GM12878 (cell line): ENCODE data around the gene RNF130. TPM values are rescaled to one million over a fixed set of nuclear protein-coding genes. Genes with fewer than 3 reads are reported as not detected.

Source experiments
- ATAC-seq: fragments of 200-7000 bp; cut with Tn5 transposase; 3 replicates; pipeline ENCODE4 v1.9.1; 2020; ENCODE audit warnings: mild to moderate bottlenecking, moderate library complexity
- BruUV-seq: library from RNA; stranded (reverse); fragments of 400-500 nt; replicated peaks from 2 replicates; lab custom pipeline; 2021; lab: Mats Ljungman, UMichigan
- CTCF ChIA-PET: fragments of 300-600 bp; sonication (Branson Sonifier 250); formaldehyde crosslinking; extraction: SDS; loops from one replicate; lab custom pipeline; 2021; ENCODE audit warnings: inconsistent platforms; lab: Yijun Ruan, JAX
- POLR2A ChIA-PET: fragments of 350-600 bp; formaldehyde crosslinking; extraction: SDS; loops from one replicate; lab custom pipeline; 2021; ENCODE audit warnings: inconsistent platforms; lab: Charles Lee
- RAD21 ChIA-PET: fragments of 300-600 bp; sonication (Branson Sonifier 250); formaldehyde crosslinking; loops from one replicate; lab custom pipeline; 2023; ENCODE audit warnings: antibody characterized with exemption; ENCODE audit not compliant: unreplicated experiment; lab: Charles Lee
- SMC1A ChIA-PET: fragments of 300-600 bp; sonication (Branson Sonifier 250); formaldehyde crosslinking; loops from one replicate; lab custom pipeline; 2023; ENCODE audit not compliant: unreplicated experiment, uncharacterized antibody; lab: Charles Lee
- DNase-seq: peaks from one replicate; pipeline ENCODE4 v3.0.0-alpha.2; 2011; ENCODE audit warnings: low read depth, low spot score
- FAIRE-seq: peaks from 3 replicates; lab custom pipeline; 2011; peaks lifted over from hg19 to GRCh38; lab: Jason Lieb, UNC
- H2AFZ ChIP-seq: 2 replicates; pipeline ENCODE4 v1.6.0; 2011; ENCODE audit warnings: low read depth, low read length, control low read depth; ENCODE audit not compliant: control insufficient read depth
- H3K27ac ChIP-seq: 2 replicates; pipeline ENCODE4 v1.5.1; 2011; ENCODE audit warnings: control low read depth; ENCODE audit not compliant: control insufficient read depth, insufficient read depth
- H3K27me3 ChIP-seq, 2 experiments: replicated peaks in 1 of 2; 2 replicates each; pipeline versions ENCODE4 v1.6.0 to v1.6.1; 2011; ENCODE audit warnings: low read length in 1 of 2; ENCODE audit not compliant: control insufficient read depth in 2 of 2, insufficient read depth in 2 of 2
- H3K36me3 ChIP-seq, 2 experiments: 2 replicates each; pipeline ENCODE4 v1.5.1; 2011; ENCODE audit warnings: low read length in 1 of 2; ENCODE audit not compliant: control insufficient read depth in 2 of 2, insufficient read depth in 2 of 2
- H3K4me1 ChIP-seq: 2 replicates; pipeline ENCODE4 v1.6.1; 2011; ENCODE audit warnings: mild to moderate bottlenecking, low read length, moderate library complexity, mixed read lengths; ENCODE audit not compliant: control insufficient read depth, insufficient read depth
- H3K4me2 ChIP-seq: 2 replicates; pipeline ENCODE4 v1.6.0; 2011; ENCODE audit warnings: control low read depth; ENCODE audit not compliant: control insufficient read depth, insufficient read depth
- H3K4me3 ChIP-seq: fragments of 200-600 bp; sonication (generic); 2 replicates; pipeline ENCODE4 v1.5.1; 2016
- H3K79me2 ChIP-seq: 2 replicates; pipeline ENCODE4 v1.6.0; 2011; ENCODE audit warnings: low read length; ENCODE audit not compliant: control insufficient read depth, insufficient read depth
- H3K9ac ChIP-seq: 2 replicates; pipeline ENCODE4 v1.8.0; 2011; ENCODE audit warnings: low read length, control low read depth, mixed read lengths; ENCODE audit not compliant: control insufficient read depth, insufficient read depth
- H3K9me3 ChIP-seq: replicated peaks from 3 replicates; pipeline ENCODE4 v1.5.1; 2011; ENCODE audit warnings: mild to moderate bottlenecking, low read length; ENCODE audit not compliant: control insufficient read depth, insufficient read depth
- H4K20me1 ChIP-seq: 2 replicates; pipeline ENCODE4 v1.6.0; 2011; ENCODE audit not compliant: control insufficient read depth, insufficient read depth
- EED ChIP-seq: sonication (generic); IDR thresholded peaks from 2 replicates; pipeline ENCODE4 v1.6.1; 2016; ENCODE audit warnings: antibody characterized with exemption, low read depth
- IKZF2 ChIP-seq, 2 experiments: fragments of 450-650 bp; IDR thresholded peaks; 2 replicates each; pipeline ENCODE4 v1.6.1; 2017; ENCODE audit warnings: mild to moderate bottlenecking in 2 of 2, moderate library complexity in 2 of 2
- MEF2B ChIP-seq: fragments of 450-650 bp; IDR thresholded peaks from 2 replicates; pipeline ENCODE4 v1.6.1; 2018; ENCODE audit warnings: mild to moderate bottlenecking, moderate library complexity; ENCODE audit not compliant: partially characterized antibody, poor library complexity, severe bottlenecking
- NRF1 ChIP-seq: conservative IDR thresholded peaks from 2 replicates; pipeline ENCODE4 v1.6.1; 2011; ENCODE audit warnings: mild to moderate bottlenecking, low read depth, low read length, improper control_type of control experiment
- RAD21 ChIP-seq: IDR thresholded peaks from 2 replicates; pipeline ENCODE4 v1.6.1; 2011; ENCODE audit warnings: mild to moderate bottlenecking, low read depth, low read length, moderate library complexity; ENCODE audit not compliant: insufficient read depth
- SMAD5 ChIP-seq: IDR thresholded peaks from 2 replicates; pipeline ENCODE4 v1.6.1; 2016; ENCODE audit warnings: antibody characterized with exemption, low read depth
- TARDBP ChIP-seq: IDR thresholded peaks from 2 replicates; pipeline ENCODE4 v1.6.1; 2016; ENCODE audit warnings: borderline replicate concordance
- ZSCAN29 ChIP-seq: fragments of 450-650 bp; IDR thresholded peaks from 2 replicates; pipeline ENCODE4 v1.6.1; 2017; ENCODE audit warnings: mild to moderate bottlenecking, moderate library complexity
- WGBS: methylation state at CpG from one replicate; pipeline ENCODE4 v1.1.6; 2016; ENCODE audit warnings: low lambda C conversion rate; ENCODE audit not compliant: insufficient replicate concordance, insufficient coverage; ENCODE audit errors: missing lambda C conversion rate; 5-methylcytosine and 5-hydroxymethylcytosine counted together
- in situ Hi-C: fragments of 300-500 bp; cut with MboI; formaldehyde crosslinking; loops from 9 replicates; pipeline ENCODE4 v1.14.3; 2018; ENCODE audit warnings: mixed read lengths
- intact Hi-C: fragments of 100-400 bp; cut with micrococcal nuclease; formaldehyde crosslinking; loops from one replicate; pipeline ENCODE4 v1.14.2; 2022; ENCODE audit not compliant: unreplicated experiment
- polyA plus RNA-seq, 11 experiments: library from polyadenylated mRNA; depleted of rRNA in 4 of 11; unstranded in 6 of 11; stranded (reverse) in 5 of 11; fragments of >200 nt; fragmentation: Nextera tagmentation in 4 of 11; fragmentation: Illumina TruSeq in 1 of 11; extraction: Ambion mirVana in 4 of 11; extraction: Trizol in 1 of 11; gene quantifications; 1 replicate in 1 of 11; 2 replicates in 10 of 11; pipeline versions ENCODE4 v1.2.1 to v1.2.3, GENCODE V29; 2011 to 2016; ENCODE audit warnings: inconsistent platforms in 2 of 11, missing spikeins in 2 of 11, low read depth in 1 of 11
- total RNA-seq, 4 experiments: library from RNA; depleted of rRNA in 3 of 4; stranded (reverse); fragments of >200 nt in 3 of 4; fragmentation: Illumina TruSeq in 1 of 4; extraction: Trizol in 1 of 4; gene quantifications; 2 replicates each; pipeline versions ENCODE4 v1.2.1 to v1.2.3, GENCODE V29; 2013 to 2021
- TF ChIP-seq, protein P1 (sequence below): fragments of 450-650 bp; IDR thresholded peaks from 2 replicates; pipeline ENCODE4 v1.6.1; 2017; ENCODE audit warnings: antibody characterized with exemption, mild to moderate bottlenecking, moderate library complexity
- TF ChIP-seq, protein P2 (sequence below): IDR thresholded peaks from 2 replicates; pipeline ENCODE4 v1.6.1; 2011; ENCODE audit warnings: borderline replicate concordance, low read depth, mild to moderate bottlenecking, moderate library complexity, low read length; ENCODE audit not compliant: insufficient read depth, poor library complexity, severe bottlenecking
- TF ChIP-seq, protein P3 (sequence below): fragments of 450-650 bp; IDR thresholded peaks from 2 replicates; pipeline ENCODE4 v1.6.1; 2016; ENCODE audit warnings: mild to moderate bottlenecking
- TF ChIP-seq, protein P4 (sequence below): fragments of 450-650 bp; IDR thresholded peaks from 2 replicates; pipeline ENCODE4 v1.6.1; 2018; ENCODE audit warnings: borderline replicate concordance, mild to moderate bottlenecking; ENCODE audit not compliant: partially characterized antibody

The RNF130 gene
- total and polyA plus RNA-seq, 10 of the 15 experiments (the other 5 are each of a cell fraction or from before 2014, with no cell fraction given) = 0.04 to 0.36 (median 0.11) TPM; not detected in 1

DNA sequence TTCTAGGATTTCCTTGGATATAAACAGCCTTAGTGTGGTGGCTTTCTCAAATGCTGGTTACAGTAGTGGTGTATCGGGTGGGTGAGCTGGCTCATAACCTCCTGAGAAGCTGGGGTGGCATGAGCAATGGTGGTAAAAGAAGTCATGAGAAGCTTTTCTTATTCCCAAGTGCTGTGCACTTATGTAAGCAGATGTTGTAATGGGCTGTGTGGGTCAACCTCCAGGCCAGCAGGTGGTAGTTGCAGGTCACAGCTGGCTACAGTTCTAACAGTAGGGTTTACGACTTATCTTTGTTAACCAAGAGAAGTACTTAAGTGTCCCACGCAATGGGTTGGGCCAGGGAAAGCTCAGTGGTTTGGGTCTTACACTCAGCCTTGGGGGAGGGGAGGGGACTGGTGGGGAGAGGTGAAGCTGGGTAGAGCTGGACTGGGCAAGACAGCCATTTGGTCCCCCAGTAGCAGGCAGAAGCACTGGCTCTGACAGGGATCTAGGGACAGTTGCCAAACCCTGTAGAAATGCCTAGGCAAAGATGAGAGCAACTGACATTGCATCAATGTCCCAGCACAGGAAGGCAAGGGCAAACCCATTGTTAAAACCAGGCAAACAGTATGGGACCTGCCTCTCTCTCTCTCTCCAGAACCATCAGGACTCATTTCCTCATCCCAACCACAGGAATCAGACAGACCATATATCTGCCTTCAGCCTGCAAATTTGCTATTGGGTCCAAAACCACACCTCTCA is 76.8 kb downstream of the RNF130 start:
- FAIRE-seq (no peak), ATAC-seq (no peak), DNase-seq (no peak)
- RAD21 ChIA-PET = no interaction called here
- H4K20me1 ChIP-seq = no peaks in the 10 kb centered on the region
- H3K27ac ChIP-seq = no peak overlapping the region
- in situ Hi-C loops (no loop called here), intact Hi-C loops (no loop called here)
- H3K9ac ChIP-seq = no peak overlapping the region
- H3K27me3 ChIP-seq = no peaks in the 10 kb centered on the region
- SMC1A ChIA-PET = no interaction called here
- no peak overlapping the region for H2AFZ ChIP-seq
- H3K79me2 ChIP-seq = no peaks in the 10 kb centered on the region
- H3K4me1 ChIP-seq = no peaks in the 10 kb centered on the region
- no peak overlapping the region for H3K4me3 ChIP-seq
- no peak overlapping the region for H3K4me2 ChIP-seq
- WGBS = 56% methylated on average over 3 of the region's 3 CpGs
- no TSS peak for BruUV-seq
- H3K36me3 ChIP-seq = no peaks in the 10 kb centered on the region
- POLR2A ChIA-PET = no interaction called here
- no peaks in the 10 kb centered on the region; the same call in 2 of the 3 replicates for H3K9me3 ChIP-seq
- CTCF ChIA-PET = no interaction called here
- TF ChIP-seq, protein P1, sequence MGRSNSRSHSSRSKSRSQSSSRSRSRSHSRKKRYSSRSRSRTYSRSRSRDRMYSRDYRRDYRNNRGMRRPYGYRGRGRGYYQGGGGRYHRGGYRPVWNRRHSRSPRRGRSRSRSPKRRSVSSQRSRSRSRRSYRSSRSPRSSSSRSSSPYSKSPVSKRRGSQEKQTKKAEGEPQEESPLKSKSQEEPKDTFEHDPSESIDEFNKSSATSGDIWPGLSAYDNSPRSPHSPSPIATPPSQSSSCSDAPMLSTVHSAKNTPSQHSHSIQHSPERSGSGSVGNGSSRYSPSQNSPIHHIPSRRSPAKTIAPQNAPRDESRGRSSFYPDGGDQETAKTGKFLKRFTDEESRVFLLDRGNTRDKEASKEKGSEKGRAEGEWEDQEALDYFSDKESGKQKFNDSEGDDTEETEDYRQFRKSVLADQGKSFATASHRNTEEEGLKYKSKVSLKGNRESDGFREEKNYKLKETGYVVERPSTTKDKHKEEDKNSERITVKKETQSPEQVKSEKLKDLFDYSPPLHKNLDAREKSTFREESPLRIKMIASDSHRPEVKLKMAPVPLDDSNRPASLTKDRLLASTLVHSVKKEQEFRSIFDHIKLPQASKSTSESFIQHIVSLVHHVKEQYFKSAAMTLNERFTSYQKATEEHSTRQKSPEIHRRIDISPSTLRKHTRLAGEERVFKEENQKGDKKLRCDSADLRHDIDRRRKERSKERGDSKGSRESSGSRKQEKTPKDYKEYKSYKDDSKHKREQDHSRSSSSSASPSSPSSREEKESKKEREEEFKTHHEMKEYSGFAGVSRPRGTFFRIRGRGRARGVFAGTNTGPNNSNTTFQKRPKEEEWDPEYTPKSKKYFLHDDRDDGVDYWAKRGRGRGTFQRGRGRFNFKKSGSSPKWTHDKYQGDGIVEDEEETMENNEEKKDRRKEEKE = no peak
- TF ChIP-seq IKZF2 (IDR thresholded peaks at IDR 0.05) (no peak), SMAD5 (no peak), ZSCAN29 (no peak), TARDBP (no peak), MEF2B (no peak), RAD21 (no peak), NRF1 (no peak), EED (no peak)
- TF ChIP-seq, protein P2, sequence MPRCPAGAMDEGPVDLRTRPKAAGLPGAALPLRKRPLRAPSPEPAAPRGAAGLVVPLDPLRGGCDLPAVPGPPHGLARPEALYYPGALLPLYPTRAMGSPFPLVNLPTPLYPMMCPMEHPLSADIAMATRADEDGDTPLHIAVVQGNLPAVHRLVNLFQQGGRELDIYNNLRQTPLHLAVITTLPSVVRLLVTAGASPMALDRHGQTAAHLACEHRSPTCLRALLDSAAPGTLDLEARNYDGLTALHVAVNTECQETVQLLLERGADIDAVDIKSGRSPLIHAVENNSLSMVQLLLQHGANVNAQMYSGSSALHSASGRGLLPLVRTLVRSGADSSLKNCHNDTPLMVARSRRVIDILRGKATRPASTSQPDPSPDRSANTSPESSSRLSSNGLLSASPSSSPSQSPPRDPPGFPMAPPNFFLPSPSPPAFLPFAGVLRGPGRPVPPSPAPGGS = no peak
- TF ChIP-seq, protein P3, sequence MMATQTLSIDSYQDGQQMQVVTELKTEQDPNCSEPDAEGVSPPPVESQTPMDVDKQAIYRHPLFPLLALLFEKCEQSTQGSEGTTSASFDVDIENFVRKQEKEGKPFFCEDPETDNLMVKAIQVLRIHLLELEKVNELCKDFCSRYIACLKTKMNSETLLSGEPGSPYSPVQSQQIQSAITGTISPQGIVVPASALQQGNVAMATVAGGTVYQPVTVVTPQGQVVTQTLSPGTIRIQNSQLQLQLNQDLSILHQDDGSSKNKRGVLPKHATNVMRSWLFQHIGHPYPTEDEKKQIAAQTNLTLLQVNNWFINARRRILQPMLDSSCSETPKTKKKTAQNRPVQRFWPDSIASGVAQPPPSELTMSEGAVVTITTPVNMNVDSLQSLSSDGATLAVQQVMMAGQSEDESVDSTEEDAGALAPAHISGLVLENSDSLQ = no peak
- TF ChIP-seq, protein P4, sequence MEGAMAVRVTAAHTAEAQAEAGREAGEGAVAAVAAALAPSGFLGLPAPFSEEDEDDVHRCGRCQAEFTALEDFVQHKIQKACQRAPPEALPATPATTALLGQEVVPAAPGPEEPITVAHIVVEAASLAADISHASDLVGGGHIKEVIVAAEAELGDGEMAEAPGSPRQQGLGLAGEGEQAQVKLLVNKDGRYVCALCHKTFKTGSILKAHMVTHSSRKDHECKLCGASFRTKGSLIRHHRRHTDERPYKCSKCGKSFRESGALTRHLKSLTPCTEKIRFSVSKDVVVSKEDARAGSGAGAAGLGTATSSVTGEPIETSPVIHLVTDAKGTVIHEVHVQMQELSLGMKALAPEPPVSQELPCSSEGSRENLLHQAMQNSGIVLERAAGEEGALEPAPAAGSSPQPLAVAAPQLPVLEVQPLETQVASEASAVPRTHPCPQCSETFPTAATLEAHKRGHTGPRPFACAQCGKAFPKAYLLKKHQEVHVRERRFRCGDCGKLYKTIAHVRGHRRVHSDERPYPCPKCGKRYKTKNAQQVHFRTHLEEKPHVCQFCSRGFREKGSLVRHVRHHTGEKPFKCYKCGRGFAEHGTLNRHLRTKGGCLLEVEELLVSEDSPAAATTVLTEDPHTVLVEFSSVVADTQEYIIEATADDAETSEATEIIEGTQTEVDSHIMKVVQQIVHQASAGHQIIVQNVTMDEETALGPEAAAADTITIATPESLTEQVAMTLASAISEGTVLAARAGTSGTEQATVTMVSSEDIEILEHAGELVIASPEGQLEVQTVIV = no peak
